Gastroesophageal sphincter (tissue), 4 donors: Measurements from ENCODE around the gene MIA2. TPM values are rescaled to one million over a fixed set of nuclear protein-coding genes. Genes with fewer than 3 reads are reported as not detected.

ENCODE experiments used
- ATAC-seq: fragments of 150-250 bp; one replicate; pipeline ENCODE4 v1.9.1; 2016; ENCODE audit warnings: mild to moderate bottlenecking, moderate library complexity
- H3K27ac ChIP-seq, 4 donors: fragments of 200-600 bp; sonication (generic) in 3 of 4; 1 replicate in 3 of 4; 2 replicates in 1 of 4; pipeline ENCODE4 v1.5.1; 2016 to 2019
- H3K27me3 ChIP-seq: fragments of 200-600 bp; sonication (generic); one replicate; pipeline ENCODE4 v1.5.1; 2019
- H3K36me3 ChIP-seq, 2 donors: fragments of 200-600 bp; sonication (generic); one replicate each; pipeline ENCODE4 v1.5.1; 2019; ENCODE audit warnings: control low read depth in 1 of 2
- H3K4me1 ChIP-seq, 3 donors: fragments of 200-600 bp; sonication (generic); 1 replicate in 2 of 3; 2 replicates in 1 of 3; pipeline ENCODE4 v1.5.1; 2016 to 2019; ENCODE audit warnings: control low read depth in 2 of 3
- H3K4me3 ChIP-seq, 2 donors: fragments of 200-600 bp; sonication (generic); one replicate each; pipeline ENCODE4 v1.5.1; 2019; ENCODE audit warnings: mild to moderate bottlenecking in 1 of 2, moderate library complexity in 1 of 2
- H3K9me3 ChIP-seq, 3 donors: fragments of 200-600 bp; sonication (generic); one replicate each; pipeline ENCODE4 v1.5.1; 2017 to 2019; ENCODE audit warnings: control low read depth in 2 of 3
- EP300 ChIP-seq: sonication (generic); formaldehyde crosslinking; IDR thresholded peaks from one replicate; pipeline ENCODE4 v1.6.1; 2017; ENCODE audit warnings: antibody characterized with exemption, mild to moderate bottlenecking
- POLR2A ChIP-seq, 2 donors: fragments of 450-650 bp; IDR thresholded peaks; one replicate each; pipeline ENCODE4 v1.6.1; 2017; ENCODE audit warnings: antibody characterized with exemption in 2 of 2, mild to moderate bottlenecking in 2 of 2, moderate library complexity in 1 of 2
- POLR2AphosphoS5 ChIP-seq: sonication (generic); formaldehyde crosslinking; IDR thresholded peaks from one replicate; pipeline ENCODE4 v1.6.1; 2017; ENCODE audit warnings: antibody characterized with exemption
- WGBS, 2 donors: methylation state at CpG; one replicate each; pipeline ENCODE4 v1.1.5; 2018; ENCODE audit warnings: low coverage in 1 of 2; 5-methylcytosine and 5-hydroxymethylcytosine counted together
- total RNA-seq, 4 donors: library from RNA; depleted of rRNA; stranded (reverse); fragments of >200 nt; gene quantifications; one replicate each; pipeline ENCODE4 v1.1.0, GENCODE V29; 2016
- TF ChIP-seq, protein P1 (sequence below), 4 experiments: fragments of 200-600 bp in 2 of 4; fragments of 450-650 bp in 2 of 4; sonication (generic) in 1 of 4; IDR thresholded peaks; one replicate each; pipeline ENCODE4 v1.5.1; 2017 to 2019; ENCODE audit warnings: antibody characterized with exemption in 4 of 4, mild to moderate bottlenecking in 2 of 4, moderate library complexity in 2 of 4

MIA2 gene
- total RNA-seq, 4 donors from 2014 or later = 13.5 to 21.3 (median 16.3) TPM

DNA sequence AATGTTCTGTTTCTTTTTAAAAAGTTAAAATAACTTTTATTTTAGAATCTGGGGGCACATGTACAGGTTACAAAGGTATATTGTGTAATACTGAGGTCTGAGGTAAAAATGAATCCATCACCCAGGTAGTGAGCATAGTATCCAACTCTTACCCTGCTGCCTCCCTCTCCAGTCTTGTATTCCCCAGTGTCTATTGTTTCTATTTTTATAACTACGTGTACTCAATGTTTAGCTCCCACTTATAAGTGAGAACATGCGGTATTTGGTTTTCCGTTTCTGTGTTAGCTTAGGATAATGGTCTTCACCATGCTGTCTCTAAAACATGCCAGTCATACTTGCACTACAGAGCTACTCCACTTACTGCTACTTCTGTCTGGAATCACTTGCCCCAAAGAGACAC is 190.1 kb downstream of the MIA2 start:
- TF ChIP-seq POLR2AphosphoS5 (no peak), POLR2A (IDR thresholded peaks at IDR 0.05) (no peak), EP300 (no peak)
- TF ChIP-seq, protein P1, sequence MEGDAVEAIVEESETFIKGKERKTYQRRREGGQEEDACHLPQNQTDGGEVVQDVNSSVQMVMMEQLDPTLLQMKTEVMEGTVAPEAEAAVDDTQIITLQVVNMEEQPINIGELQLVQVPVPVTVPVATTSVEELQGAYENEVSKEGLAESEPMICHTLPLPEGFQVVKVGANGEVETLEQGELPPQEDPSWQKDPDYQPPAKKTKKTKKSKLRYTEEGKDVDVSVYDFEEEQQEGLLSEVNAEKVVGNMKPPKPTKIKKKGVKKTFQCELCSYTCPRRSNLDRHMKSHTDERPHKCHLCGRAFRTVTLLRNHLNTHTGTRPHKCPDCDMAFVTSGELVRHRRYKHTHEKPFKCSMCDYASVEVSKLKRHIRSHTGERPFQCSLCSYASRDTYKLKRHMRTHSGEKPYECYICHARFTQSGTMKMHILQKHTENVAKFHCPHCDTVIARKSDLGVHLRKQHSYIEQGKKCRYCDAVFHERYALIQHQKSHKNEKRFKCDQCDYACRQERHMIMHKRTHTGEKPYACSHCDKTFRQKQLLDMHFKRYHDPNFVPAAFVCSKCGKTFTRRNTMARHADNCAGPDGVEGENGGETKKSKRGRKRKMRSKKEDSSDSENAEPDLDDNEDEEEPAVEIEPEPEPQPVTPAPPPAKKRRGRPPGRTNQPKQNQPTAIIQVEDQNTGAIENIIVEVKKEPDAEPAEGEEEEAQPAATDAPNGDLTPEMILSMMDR (IDR thresholded peaks at IDR 0.05) = no peak
- no peaks in the 10 kb centered on the region for H3K27me3 ChIP-seq
- no peak overlapping the region for H3K4me3 ChIP-seq
- WGBS, 2 donors = 60 to 87% methylated on average over 2 to 3 of the region's 3 CpGs
- peaks cover 3 to 83% (median 8%) of the 10 kb centered on the region in 3 donors for H3K4me1 ChIP-seq
- ATAC-seq = no peak
- no peaks in the 10 kb centered on the region for H3K9me3 ChIP-seq
- no peaks in the 10 kb centered on the region for H3K36me3 ChIP-seq
- H3K27ac ChIP-seq = no peak overlapping the region

GRCh38 chr14:39425947-39426346 is 192.2 kb downstream of the MIA2 start:
- no peak overlapping the region for H3K27ac ChIP-seq
- peaks cover 13 to 87% (median 16%) of the 10 kb centered on the region in 3 donors for H3K4me1 ChIP-seq

DNA sequence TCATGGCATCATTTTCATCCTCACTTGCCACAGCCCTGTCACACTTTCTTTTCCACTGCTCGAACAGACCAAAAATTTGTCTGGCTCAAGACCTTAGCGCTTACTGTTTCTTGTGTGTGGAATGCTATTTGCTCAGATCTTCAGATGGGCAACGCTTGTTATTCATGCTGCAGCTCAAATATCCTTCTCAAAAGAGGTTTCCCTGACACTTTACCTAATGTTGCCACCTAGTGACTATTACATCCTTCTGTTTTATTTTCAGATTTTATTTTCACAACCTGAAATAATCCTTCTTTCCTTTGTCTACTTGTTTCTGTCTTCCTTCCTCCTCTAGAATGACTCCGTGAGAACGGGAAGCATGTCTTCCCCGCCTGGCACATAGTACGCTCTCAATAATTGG is 192.9 kb downstream of the MIA2 start:
- no peak for TF ChIP-seq EP300
- TF ChIP-seq, protein P1 (IDR thresholded peaks at IDR 0.05) = peak in 1 of 4 experiments; percentile 12

More at GRCh38 chr14:39425947-39426346, 192.2 kb downstream of the MIA2 start:
- Histone ChIP-seq H3K27me3 (no peaks in the 10 kb centered on the region), H3K36me3 (no peaks in the 10 kb centered on the region), H3K9me3 (no peaks in the 10 kb centered on the region), H3K4me3 (no peak overlapping the region)
- TF ChIP-seq, protein P1 (IDR thresholded peaks at IDR 0.05) = no peak
- TF ChIP-seq EP300 = no peak
- no peak for TF ChIP-seq POLR2AphosphoS5
- TF ChIP-seq POLR2A (IDR thresholded peaks at IDR 0.05) = no peak
- 91% methylated on average over 2 to 3 of the region's 3 CpGs for WGBS, 2 donors
- ATAC-seq = no peak

DNA sequence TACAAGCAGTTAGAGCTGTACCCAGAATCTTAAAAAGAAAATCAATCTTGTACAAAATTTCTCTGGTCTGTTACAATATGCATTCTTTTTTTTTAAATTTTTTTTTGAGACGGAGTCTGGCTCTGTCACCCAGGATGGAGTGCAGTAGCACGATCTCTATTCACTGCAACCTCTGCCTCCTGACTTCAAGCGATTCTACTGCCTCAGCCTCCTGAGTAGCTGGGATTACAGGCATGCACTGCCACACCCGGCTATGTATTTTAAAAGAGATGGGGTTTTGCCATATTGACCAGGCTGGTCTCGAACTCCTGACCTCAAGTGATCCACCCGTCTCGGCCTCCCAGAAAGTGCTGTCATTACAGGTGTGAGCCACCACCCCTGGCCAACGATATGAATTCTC is 194.4 kb downstream of the MIA2 start:
- Histone ChIP-seq H3K27ac (no peak overlapping the region), H3K27me3 (no peaks in the 10 kb centered on the region), H3K36me3 (no peaks in the 10 kb centered on the region), H3K9me3 (no peaks in the 10 kb centered on the region), H3K4me3 (no peak overlapping the region), H3K4me1 (peaks cover 13 to 70% (median 16%) of the 10 kb centered on the region in 3 donors)
- no peak for ATAC-seq
- no peak for TF ChIP-seq EP300
- TF ChIP-seq, protein P1 (IDR thresholded peaks at IDR 0.05) = no peak
- TF ChIP-seq POLR2AphosphoS5 = no peak
- no peak for TF ChIP-seq POLR2A (IDR thresholded peaks at IDR 0.05)
- WGBS, 2 donors = 68 to 91% methylated on average over 3 to 7 of the region's 8 CpGs

More for the DNA sequence above, 192.9 kb downstream of the MIA2 start:
- H3K27me3 ChIP-seq = no peaks in the 10 kb centered on the region
- no peak overlapping the region for H3K4me3 ChIP-seq
- no peaks in the 10 kb centered on the region for H3K36me3 ChIP-seq
- ATAC-seq = no peak
- H3K9me3 ChIP-seq = no peaks in the 10 kb centered on the region
- H3K27ac ChIP-seq = no peak overlapping the region
- H3K4me1 ChIP-seq = peaks cover 13 to 81% (median 16%) of the 10 kb centered on the region in 3 donors
- 48 to 65% methylated on average over 7 of the region's 7 CpGs for WGBS, 2 donors

DNA sequence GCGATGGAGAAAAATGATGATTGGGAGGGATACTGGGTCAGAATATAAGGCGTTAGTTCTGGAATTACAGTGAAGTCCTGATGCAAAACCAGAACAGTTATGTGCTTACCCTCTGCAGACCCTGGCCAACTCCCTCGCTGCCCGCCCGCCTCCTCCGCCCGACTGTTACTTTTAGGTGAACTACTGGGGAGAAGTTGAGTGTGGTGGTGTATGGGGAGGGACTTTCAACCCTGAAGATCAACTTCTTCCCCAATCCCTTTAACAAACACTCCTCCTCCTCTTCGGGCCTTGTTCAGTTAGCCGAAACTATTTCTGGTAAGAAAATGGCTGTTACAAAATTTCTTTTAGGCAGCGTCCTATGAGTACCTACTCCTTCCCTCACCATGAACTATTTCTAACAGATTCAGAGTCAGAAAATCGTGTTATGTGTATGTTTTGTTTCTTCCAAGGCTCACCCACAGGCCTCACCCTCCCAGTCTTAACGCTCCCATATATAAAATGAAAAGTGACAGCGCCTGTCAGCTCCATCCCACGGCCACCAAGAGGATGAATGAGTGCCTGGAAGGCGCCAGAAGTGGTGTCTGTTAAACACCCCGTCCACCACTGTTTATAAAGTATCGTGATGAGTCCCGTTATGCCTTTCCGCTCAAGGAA is 197.2 kb downstream of the MIA2 start:
- Histone ChIP-seq H3K27me3 (no peaks in the 10 kb centered on the region), H3K36me3 (no peaks in the 10 kb centered on the region), H3K27ac (peak overlapping the region; percentile 89 to 97 (median 94)), H3K9me3 (no peaks in the 10 kb centered on the region), H3K4me1 (peaks cover 13 to 56% (median 16%) of the 10 kb centered on the region in 3 donors), H3K4me3 (peak overlapping the region; percentile 73 to 85)
- WGBS, 2 donors = 3 to 9% methylated on average over 5 to 19 of the region's 19 CpGs
- TF ChIP-seq, protein P1 (IDR thresholded peaks at IDR 0.05) = no peak
- TF ChIP-seq POLR2AphosphoS5 (no peak), POLR2A (IDR thresholded peaks at IDR 0.05) (no peak), EP300 (no peak)
- no peak for ATAC-seq
